Kidney capillary endothelial cell (primary cell): ENCODE data around the gene PSMB5.

ENCODE experiments used
- DNase-seq: peaks from one replicate; pipeline ENCODE4 v3.0.0-alpha.2; 2018; ENCODE audit warnings: low spot score

The PSMB5 gene

DNA sequence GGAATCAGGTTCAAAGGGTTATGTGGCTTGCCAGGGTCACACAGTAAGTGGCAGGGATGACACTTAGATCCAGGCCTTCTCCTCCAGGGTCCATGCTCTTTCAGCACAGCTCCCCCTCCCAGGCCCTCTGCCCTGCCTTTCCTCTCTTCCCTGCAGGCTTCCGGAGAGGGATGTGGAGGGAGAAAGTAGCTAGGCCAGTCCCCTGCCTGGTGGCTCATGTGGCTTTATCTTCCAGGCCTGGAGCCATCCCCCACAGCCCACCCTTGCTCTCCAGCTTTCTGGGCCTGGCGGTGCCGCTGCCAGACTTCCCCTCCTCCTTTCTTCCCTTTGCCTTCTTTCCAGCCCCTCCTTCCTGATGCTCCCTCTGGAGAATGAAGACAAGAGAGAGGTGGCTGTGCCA, 9.1 kb upstream of the PSMB5 start:
- no peak for DNase-seq

GRCh38 chr14:23043145-23043544, 8.4 kb upstream of the PSMB5 start:
- DNase-seq = no peak

GRCh38 chr14:23042162-23042965, 7.7 kb upstream of the PSMB5 start, which contains the start of gene PSMB11:
TSS of gene PSMB11 (plus strand) at chr14:23042212. CDS start at chr14:23042226, 14 bp downstream.
- no peak for DNase-seq

- no peak for DNase-seq
Measured at GRCh38 chr14:23041729-23042128, 7.0 kb upstream of the PSMB5 start.

GRCh38 chr14:23040100-23040499, 5.4 kb upstream of the PSMB5 start:
- DNase-seq = no peak

- DNase-seq = no peak
Measured at GRCh38 chr14:23035303-23036144, 824 bp upstream of the PSMB5 start.

- DNase-seq = no peak
Measured at GRCh38 chr14:23033801-23034497, 751 bp downstream of the PSMB5 start.

GRCh38 chr14:23033251-23033727, 1.4 kb downstream of the PSMB5 start:
- no peak for DNase-seq

DNA sequence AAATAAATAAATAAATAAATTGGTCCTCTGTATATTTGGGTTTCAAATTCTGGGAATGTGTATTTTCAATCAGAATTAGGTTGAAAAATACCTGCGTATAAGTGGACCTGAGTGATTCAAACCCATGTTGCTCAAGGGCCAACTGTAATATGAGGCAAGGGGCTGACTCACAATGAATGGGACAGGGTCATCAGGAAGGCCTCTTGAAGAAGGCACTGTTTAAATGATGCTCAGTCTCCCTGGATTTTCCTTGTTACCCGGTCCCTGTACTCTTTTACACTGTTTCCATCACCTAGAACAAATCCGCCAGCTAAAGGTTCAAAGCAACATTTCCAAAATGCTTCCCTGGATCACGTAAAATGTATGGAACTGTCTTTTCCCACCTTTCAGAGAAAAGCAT, 3.8 kb downstream of the PSMB5 start:
- DNase-seq = no peak

- no peak for DNase-seq
Measured at GRCh38 chr14:23028799-23029198, 5.9 kb downstream of the PSMB5 start.

GRCh38 chr14:23025151-23025814, 9.4 kb downstream of the PSMB5 start:
- no peak for DNase-seq

DNA sequence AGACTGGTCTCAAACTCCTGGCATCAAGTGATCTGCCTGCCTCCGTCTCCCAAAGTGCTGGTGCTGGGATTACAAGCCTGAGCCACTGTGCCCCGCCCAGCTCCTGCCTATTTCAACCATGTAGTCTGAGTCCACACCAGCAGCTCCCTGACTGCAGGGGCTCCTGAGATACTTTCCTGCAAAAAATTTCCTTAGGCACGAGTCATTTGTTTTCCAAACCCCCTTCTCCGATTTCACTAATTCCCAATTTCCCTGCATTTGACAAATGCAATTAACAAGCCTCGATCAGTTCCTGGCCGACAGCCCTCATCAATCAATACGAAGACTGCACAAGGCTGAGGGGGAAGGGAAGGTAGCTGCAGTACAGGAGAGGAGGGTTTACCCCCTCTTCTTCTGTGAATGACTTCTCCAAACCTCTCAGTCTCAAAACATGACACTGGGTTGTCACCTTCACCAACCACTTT, 10.1 kb downstream of the PSMB5 start:
- no peak for DNase-seq

DNA sequence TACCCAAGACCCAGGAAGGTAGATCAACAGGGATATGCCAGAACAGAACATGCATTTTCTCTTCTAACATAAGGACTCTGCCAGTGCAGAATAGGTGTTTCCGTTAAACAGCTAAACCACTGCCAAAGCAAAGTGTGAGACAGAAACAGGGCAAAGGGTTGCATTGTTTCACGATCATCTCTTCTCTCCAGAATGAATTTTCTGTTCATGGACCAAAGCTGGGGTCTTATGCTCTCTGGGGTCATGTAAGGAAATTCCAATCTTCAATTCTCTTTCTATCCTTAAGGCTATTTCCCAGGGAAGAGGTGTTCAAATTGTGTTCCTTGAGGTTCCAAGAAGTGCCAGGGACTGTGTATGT, 10.9 kb downstream of the PSMB5 start:
- DNase-seq = no peak

DNA sequence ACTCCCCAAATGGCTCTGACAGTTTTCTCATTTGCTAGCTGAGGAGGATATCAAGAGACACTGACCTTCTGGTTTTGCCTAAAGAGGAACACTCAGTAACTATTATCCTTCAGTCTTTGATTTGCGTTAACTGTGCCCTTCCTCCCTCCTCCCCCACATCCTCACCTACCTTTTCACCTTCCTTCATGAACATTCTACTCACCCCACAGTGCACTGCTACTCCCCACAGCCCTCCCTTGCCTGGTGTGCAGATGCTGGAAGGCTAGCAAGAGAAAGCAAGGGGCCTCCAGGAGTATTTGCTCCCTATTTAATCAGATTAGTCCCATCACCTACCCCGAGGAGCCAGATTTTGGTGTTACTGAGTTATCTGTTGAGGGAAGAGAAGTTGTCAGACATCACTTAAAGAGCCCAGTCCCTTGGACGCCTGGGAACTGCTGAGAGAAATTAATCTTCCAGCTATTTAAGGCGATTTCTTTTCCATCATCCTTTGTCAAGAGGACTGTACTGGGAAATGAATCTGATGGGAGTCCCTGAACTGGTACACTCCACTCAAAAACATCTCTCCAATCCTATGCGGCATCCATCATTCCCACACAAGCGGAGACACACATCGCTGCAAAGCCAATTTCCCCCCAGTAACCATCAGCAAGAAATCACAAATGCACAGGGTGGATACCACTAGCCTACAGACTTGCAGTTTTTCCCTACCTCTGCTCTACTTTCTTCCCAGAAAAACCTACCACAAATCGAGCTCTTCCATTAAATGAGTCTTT, 11.5 kb downstream of the PSMB5 start:
- no peak for DNase-seq

- DNase-seq = no peak
Measured at GRCh38 chr14:23021889-23022442, 12.7 kb downstream of the PSMB5 start.

DNA sequence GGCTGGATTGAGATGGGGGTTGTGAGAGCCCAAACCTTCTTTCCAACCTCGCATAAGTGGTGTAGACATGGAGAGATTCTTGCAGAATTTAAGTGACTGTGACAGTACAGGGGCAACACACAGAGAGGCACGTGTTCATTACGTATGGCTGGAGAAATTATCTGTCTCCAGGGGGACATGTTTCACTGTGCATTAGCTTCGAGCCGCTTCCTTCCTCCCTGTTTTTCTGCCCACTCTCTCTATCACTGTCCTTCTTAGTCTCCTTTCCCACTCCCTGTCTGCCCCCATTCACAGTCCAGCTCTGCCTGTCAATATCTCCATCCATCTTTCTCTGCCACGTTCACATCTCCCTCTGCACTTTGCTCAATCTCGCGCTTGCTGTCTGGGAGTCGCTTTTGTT, 13.3 kb downstream of the PSMB5 start:
- DNase-seq = no peak

- DNase-seq = no peak
Measured at GRCh38 chr14:23020143-23021128, 14.3 kb downstream of the PSMB5 start.

- no peak for DNase-seq
Measured at GRCh38 chr14:23018107-23018506, 16.6 kb downstream of the PSMB5 start.

DNA sequence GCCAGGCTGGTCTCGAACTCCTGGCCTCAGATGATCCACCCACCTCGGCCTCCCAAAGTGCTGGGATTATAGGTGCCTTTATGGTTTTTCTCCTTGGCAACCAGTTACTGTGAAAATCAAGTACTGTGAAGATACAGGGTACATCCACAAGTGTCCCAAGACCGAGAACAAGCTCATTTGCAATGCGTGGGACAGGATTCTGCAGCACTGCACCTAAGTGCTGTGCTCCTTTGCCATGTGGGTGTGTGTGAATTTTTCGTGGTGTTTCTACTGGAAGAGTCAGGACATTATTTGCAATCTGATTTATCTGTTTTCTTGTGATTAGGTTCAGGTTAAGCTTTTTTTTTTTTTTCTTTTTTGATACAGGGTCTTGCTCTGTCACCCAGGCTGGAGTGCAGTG, 17.6 kb downstream of the PSMB5 start:
- no peak for DNase-seq

DNA sequence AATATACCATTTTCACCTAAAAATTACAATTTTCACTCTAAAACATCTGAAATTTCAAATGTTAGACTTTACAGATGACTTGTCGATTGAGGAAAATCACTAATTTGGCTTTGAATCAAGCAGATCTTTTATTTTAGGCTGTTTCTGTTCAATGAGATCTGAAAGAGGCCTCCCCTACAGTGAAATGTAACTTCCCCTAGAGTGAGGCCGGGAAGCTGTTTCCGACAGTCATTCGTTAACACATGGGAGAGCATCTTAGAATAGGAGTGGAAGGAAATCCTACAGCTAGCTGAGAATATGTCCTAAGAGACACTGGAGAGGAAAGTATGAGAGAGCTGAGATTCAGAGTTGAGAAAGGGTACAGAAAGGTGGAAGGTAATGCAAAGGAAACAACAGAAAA, 19.1 kb downstream of the PSMB5 start:
- no peak for DNase-seq
